GM23338 (cell line): ENCODE data around the gene NCKAP5. TPM values are rescaled to one million over a fixed set of nuclear protein-coding genes. Genes with fewer than 3 reads are reported as not detected.

Source experiments
- ATAC-seq: fragments of 200-7000 bp; cut with Tn5 transposase; 3 replicates; pipeline ENCODE4 v1.9.1; 2020
- DNase-seq: peaks from one replicate; pipeline ENCODE4 v3.0.0-alpha.2; 2015; ENCODE audit warnings: low spot score
- H2AFZ ChIP-seq: fragments of 200-600 bp; sonication (generic); 2 replicates; pipeline ENCODE4 v1.8.0; 2016; ENCODE audit warnings: antibody characterized with exemption, mild to moderate bottlenecking, moderate library complexity
- H3F3A ChIP-seq: fragments of 200-600 bp; sonication (generic); replicated peaks from 2 replicates; pipeline ENCODE4 v1.8.0; 2017; ENCODE audit warnings: antibody characterized with exemption, mixed run types, low read depth
- H3K27ac ChIP-seq: fragments of 200-600 bp; sonication (generic); 2 replicates; pipeline ENCODE4 v1.6.1; 2016; ENCODE audit warnings: low read depth
- H3K27me3 ChIP-seq: fragments of 200-600 bp; sonication (generic); 2 replicates; pipeline ENCODE4 v1.8.0; 2016; ENCODE audit warnings: mild to moderate bottlenecking, mixed run types, moderate library complexity; ENCODE audit not compliant: insufficient read depth
- H3K36me3 ChIP-seq: fragments of 200-600 bp; sonication (generic); 2 replicates; pipeline ENCODE4 v1.8.0; 2016; ENCODE audit warnings: mild to moderate bottlenecking; ENCODE audit not compliant: insufficient read depth
- H3K4me1 ChIP-seq: fragments of 200-600 bp; sonication (generic); 2 replicates; pipeline ENCODE4 v1.8.0; 2016; ENCODE audit warnings: mild to moderate bottlenecking, moderate library complexity; ENCODE audit not compliant: insufficient read depth
- H3K4me2 ChIP-seq: fragments of 200-600 bp; sonication (generic); 2 replicates; pipeline ENCODE4 v1.7.1; 2017; ENCODE audit warnings: mixed run types
- H3K4me3 ChIP-seq: fragments of 200-600 bp; sonication (generic); 2 replicates; pipeline ENCODE4 v1.6.1; 2016; ENCODE audit warnings: mixed run types
- H3K79me2 ChIP-seq: fragments of 200-600 bp; sonication (generic); replicated peaks from 2 replicates; pipeline ENCODE4 v1.8.0; 2017; ENCODE audit warnings: mild to moderate bottlenecking; ENCODE audit not compliant: insufficient read depth
- H3K9me2 ChIP-seq: fragments of 200-600 bp; sonication (generic); 2 replicates; pipeline ENCODE4 v1.8.0; 2017; ENCODE audit not compliant: insufficient read depth
- H4K20me1 ChIP-seq: fragments of 200-600 bp; sonication (generic); replicated peaks from 2 replicates; pipeline ENCODE4 v1.8.0; 2017; ENCODE audit warnings: mild to moderate bottlenecking; ENCODE audit not compliant: insufficient read depth
- H3K27ac Mint-ChIP-seq: 2 replicates; pipeline ENCODE4 v1.8.0; 2020; ENCODE audit warnings: inconsistent platforms, mild to moderate bottlenecking, moderate library complexity, mixed read lengths
- H3K27me3 Mint-ChIP-seq: 3 replicates; pipeline ENCODE4 v1.8.0; 2022; ENCODE audit warnings: low read depth, mild to moderate bottlenecking, moderate library complexity, mixed read lengths, inconsistent platforms; ENCODE audit not compliant: insufficient read depth, poor library complexity
- H3K36me3 Mint-ChIP-seq: 3 replicates; pipeline ENCODE4 v1.8.0; 2021; ENCODE audit warnings: low read depth, mild to moderate bottlenecking, inconsistent platforms, moderate library complexity, mixed read lengths
- H3K4me1 Mint-ChIP-seq: 3 replicates; pipeline ENCODE4 v1.8.0; 2020; ENCODE audit warnings: mild to moderate bottlenecking, inconsistent platforms, mixed read lengths
- H3K4me3 Mint-ChIP-seq: 3 replicates; pipeline ENCODE4 v1.8.0; 2021; ENCODE audit warnings: moderate library complexity, mild to moderate bottlenecking, inconsistent platforms, mixed read lengths
- H3K9me3 Mint-ChIP-seq: 3 replicates; pipeline ENCODE4 v1.8.0; 2020; ENCODE audit warnings: moderate library complexity, mild to moderate bottlenecking, inconsistent platforms, mixed read lengths
- CREB1 ChIP-seq: fragments of 250-450 bp; sonication (Bioruptor Pico); IDR thresholded peaks from 2 replicates; pipeline ENCODE4 v1.5.0; 2020; ENCODE audit warnings: low read depth, mild to moderate bottlenecking, moderate library complexity
- EZH2 ChIP-seq: fragments of 200-600 bp; sonication (generic); IDR thresholded peaks from one replicate; pipeline ENCODE4 v1.8.0; 2017; ENCODE audit warnings: antibody characterized with exemption, mild to moderate bottlenecking, low read depth; ENCODE audit not compliant: unreplicated experiment
- EZH2phosphoT487 ChIP-seq: fragments of 200-600 bp; sonication (generic); IDR thresholded peaks from one replicate; pipeline ENCODE4 v1.8.1; 2018; ENCODE audit warnings: antibody characterized with exemption; ENCODE audit not compliant: unreplicated experiment
- JUNB ChIP-seq: IDR thresholded peaks from one replicate; pipeline ENCODE4 v1.6.1; 2016; ENCODE audit warnings: antibody characterized with exemption; ENCODE audit not compliant: unreplicated experiment
- NANOG ChIP-seq: IDR thresholded peaks from 2 replicates; pipeline ENCODE4 v1.6.1; 2016; ENCODE audit warnings: antibody characterized with exemption, borderline replicate concordance
- POLR2AphosphoS5 ChIP-seq: IDR thresholded peaks from 2 replicates; pipeline ENCODE4 v1.6.1; 2016; ENCODE audit warnings: antibody characterized with exemption, low read depth
- STAT1 ChIP-seq: IDR thresholded peaks from one replicate; pipeline ENCODE4 v1.6.1; 2016; ENCODE audit warnings: antibody characterized with exemption; ENCODE audit not compliant: unreplicated experiment
- ZNF114 ChIP-seq: fragments of 250-450 bp; sonication (Bioruptor Pico); IDR thresholded peaks from 2 replicates; pipeline ENCODE4 v1.5.0; 2020; ENCODE audit warnings: mild to moderate bottlenecking, moderate library complexity
- ZNF331 ChIP-seq: fragments of 250-450 bp; sonication (Bioruptor Pico); IDR thresholded peaks from 2 replicates; pipeline ENCODE4 v1.5.0; 2020; ENCODE audit warnings: low read depth, mild to moderate bottlenecking, moderate library complexity
- polyA plus RNA-seq: library from polyadenylated mRNA; unstranded; fragments of >200 nt; fragmentation: Nextera tagmentation; extraction: Ambion mirVana; gene quantifications from 2 replicates; pipeline ENCODE4 v1.2.1, GENCODE V29; 2016
- total RNA-seq: library from RNA; depleted of rRNA; stranded (reverse); fragments of >200 nt; shearing (Covaris generic); gene quantifications from 2 replicates; pipeline ENCODE4 v1.2.3, GENCODE V29; 2014
- TF ChIP-seq, protein P1 (sequence below): IDR thresholded peaks from one replicate; pipeline ENCODE4 v1.6.1; 2018; ENCODE audit warnings: antibody characterized with exemption; ENCODE audit not compliant: unreplicated experiment
- TF ChIP-seq, protein P2 (sequence below), 2 experiments: fragments of 200-600 bp in 1 of 2; sonication (generic) in 1 of 2; conservative IDR thresholded peaks; 2 replicates each; pipeline versions ENCODE4 v1.5.1 to v1.6.1; 2016 to 2017; ENCODE audit warnings: antibody characterized with exemption in 2 of 2, low read depth in 2 of 2, mild to moderate bottlenecking in 2 of 2, moderate library complexity in 1 of 2
- TF ChIP-seq, protein P3 (sequence below): fragments of 250-450 bp; sonication (Bioruptor Pico); IDR thresholded peaks from 2 replicates; pipeline ENCODE4 v1.5.0; 2020; ENCODE audit warnings: mild to moderate bottlenecking, moderate library complexity
- TF ChIP-seq, protein P4 (sequence below): IDR thresholded peaks from 2 replicates; pipeline ENCODE4 v1.6.1; 2016; ENCODE audit warnings: antibody characterized with exemption

NCKAP5 gene
- total and polyA plus RNA-seq, 2 experiments from 2014 or later = 0.34 to 0.73 TPM

DNA sequence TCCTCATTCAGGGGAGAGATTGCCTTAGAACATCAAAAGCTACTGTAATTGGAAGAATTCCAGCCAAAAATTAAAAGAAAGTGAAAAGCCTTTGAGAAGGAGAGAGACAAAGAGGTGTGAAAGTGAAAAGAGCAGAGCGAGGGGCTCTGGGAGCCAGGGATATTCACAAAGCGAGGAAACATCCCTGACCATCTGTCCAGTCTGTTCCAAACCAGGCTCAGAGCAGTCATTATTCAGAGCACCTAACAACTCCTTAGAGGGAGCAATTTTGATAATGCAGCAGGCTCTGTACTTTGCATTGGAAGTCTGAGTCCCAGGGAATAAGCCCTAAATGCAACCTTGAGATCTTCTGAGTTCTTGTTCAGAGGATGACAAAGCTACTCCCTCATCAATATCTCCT is 779.2 kb downstream of the NCKAP5 start:
- DNase-seq = no peak
- no peaks in the 10 kb centered on the region for H3K27me3 ChIP-seq
- no peaks in the 10 kb centered on the region for H3K4me1 ChIP-seq
- H3K27me3 Mint-ChIP-seq = peaks cover 5% of the 10 kb centered on the region
- TF ChIP-seq STAT1 (no peak), EZH2 (no peak), ZNF331 (no peak), CREB1 (no peak), POLR2AphosphoS5 (no peak), ZNF114 (CRISPR knock-in tag) (no peak), NANOG (no peak), EZH2phosphoT487 (no peak), JUNB (no peak)
- TF ChIP-seq, protein P1, sequence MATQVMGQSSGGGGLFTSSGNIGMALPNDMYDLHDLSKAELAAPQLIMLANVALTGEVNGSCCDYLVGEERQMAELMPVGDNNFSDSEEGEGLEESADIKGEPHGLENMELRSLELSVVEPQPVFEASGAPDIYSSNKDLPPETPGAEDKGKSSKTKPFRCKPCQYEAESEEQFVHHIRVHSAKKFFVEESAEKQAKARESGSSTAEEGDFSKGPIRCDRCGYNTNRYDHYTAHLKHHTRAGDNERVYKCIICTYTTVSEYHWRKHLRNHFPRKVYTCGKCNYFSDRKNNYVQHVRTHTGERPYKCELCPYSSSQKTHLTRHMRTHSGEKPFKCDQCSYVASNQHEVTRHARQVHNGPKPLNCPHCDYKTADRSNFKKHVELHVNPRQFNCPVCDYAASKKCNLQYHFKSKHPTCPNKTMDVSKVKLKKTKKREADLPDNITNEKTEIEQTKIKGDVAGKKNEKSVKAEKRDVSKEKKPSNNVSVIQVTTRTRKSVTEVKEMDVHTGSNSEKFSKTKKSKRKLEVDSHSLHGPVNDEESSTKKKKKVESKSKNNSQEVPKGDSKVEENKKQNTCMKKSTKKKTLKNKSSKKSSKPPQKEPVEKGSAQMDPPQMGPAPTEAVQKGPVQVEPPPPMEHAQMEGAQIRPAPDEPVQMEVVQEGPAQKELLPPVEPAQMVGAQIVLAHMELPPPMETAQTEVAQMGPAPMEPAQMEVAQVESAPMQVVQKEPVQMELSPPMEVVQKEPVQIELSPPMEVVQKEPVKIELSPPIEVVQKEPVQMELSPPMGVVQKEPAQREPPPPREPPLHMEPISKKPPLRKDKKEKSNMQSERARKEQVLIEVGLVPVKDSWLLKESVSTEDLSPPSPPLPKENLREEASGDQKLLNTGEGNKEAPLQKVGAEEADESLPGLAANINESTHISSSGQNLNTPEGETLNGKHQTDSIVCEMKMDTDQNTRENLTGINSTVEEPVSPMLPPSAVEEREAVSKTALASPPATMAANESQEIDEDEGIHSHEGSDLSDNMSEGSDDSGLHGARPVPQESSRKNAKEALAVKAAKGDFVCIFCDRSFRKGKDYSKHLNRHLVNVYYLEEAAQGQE = no peak
- TF ChIP-seq, protein P2, sequence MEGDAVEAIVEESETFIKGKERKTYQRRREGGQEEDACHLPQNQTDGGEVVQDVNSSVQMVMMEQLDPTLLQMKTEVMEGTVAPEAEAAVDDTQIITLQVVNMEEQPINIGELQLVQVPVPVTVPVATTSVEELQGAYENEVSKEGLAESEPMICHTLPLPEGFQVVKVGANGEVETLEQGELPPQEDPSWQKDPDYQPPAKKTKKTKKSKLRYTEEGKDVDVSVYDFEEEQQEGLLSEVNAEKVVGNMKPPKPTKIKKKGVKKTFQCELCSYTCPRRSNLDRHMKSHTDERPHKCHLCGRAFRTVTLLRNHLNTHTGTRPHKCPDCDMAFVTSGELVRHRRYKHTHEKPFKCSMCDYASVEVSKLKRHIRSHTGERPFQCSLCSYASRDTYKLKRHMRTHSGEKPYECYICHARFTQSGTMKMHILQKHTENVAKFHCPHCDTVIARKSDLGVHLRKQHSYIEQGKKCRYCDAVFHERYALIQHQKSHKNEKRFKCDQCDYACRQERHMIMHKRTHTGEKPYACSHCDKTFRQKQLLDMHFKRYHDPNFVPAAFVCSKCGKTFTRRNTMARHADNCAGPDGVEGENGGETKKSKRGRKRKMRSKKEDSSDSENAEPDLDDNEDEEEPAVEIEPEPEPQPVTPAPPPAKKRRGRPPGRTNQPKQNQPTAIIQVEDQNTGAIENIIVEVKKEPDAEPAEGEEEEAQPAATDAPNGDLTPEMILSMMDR (conservative IDR thresholded peaks at IDR 0.05; ENCODE audit: low read depth in 2 of 2) = no peak
- TF ChIP-seq, protein P3, sequence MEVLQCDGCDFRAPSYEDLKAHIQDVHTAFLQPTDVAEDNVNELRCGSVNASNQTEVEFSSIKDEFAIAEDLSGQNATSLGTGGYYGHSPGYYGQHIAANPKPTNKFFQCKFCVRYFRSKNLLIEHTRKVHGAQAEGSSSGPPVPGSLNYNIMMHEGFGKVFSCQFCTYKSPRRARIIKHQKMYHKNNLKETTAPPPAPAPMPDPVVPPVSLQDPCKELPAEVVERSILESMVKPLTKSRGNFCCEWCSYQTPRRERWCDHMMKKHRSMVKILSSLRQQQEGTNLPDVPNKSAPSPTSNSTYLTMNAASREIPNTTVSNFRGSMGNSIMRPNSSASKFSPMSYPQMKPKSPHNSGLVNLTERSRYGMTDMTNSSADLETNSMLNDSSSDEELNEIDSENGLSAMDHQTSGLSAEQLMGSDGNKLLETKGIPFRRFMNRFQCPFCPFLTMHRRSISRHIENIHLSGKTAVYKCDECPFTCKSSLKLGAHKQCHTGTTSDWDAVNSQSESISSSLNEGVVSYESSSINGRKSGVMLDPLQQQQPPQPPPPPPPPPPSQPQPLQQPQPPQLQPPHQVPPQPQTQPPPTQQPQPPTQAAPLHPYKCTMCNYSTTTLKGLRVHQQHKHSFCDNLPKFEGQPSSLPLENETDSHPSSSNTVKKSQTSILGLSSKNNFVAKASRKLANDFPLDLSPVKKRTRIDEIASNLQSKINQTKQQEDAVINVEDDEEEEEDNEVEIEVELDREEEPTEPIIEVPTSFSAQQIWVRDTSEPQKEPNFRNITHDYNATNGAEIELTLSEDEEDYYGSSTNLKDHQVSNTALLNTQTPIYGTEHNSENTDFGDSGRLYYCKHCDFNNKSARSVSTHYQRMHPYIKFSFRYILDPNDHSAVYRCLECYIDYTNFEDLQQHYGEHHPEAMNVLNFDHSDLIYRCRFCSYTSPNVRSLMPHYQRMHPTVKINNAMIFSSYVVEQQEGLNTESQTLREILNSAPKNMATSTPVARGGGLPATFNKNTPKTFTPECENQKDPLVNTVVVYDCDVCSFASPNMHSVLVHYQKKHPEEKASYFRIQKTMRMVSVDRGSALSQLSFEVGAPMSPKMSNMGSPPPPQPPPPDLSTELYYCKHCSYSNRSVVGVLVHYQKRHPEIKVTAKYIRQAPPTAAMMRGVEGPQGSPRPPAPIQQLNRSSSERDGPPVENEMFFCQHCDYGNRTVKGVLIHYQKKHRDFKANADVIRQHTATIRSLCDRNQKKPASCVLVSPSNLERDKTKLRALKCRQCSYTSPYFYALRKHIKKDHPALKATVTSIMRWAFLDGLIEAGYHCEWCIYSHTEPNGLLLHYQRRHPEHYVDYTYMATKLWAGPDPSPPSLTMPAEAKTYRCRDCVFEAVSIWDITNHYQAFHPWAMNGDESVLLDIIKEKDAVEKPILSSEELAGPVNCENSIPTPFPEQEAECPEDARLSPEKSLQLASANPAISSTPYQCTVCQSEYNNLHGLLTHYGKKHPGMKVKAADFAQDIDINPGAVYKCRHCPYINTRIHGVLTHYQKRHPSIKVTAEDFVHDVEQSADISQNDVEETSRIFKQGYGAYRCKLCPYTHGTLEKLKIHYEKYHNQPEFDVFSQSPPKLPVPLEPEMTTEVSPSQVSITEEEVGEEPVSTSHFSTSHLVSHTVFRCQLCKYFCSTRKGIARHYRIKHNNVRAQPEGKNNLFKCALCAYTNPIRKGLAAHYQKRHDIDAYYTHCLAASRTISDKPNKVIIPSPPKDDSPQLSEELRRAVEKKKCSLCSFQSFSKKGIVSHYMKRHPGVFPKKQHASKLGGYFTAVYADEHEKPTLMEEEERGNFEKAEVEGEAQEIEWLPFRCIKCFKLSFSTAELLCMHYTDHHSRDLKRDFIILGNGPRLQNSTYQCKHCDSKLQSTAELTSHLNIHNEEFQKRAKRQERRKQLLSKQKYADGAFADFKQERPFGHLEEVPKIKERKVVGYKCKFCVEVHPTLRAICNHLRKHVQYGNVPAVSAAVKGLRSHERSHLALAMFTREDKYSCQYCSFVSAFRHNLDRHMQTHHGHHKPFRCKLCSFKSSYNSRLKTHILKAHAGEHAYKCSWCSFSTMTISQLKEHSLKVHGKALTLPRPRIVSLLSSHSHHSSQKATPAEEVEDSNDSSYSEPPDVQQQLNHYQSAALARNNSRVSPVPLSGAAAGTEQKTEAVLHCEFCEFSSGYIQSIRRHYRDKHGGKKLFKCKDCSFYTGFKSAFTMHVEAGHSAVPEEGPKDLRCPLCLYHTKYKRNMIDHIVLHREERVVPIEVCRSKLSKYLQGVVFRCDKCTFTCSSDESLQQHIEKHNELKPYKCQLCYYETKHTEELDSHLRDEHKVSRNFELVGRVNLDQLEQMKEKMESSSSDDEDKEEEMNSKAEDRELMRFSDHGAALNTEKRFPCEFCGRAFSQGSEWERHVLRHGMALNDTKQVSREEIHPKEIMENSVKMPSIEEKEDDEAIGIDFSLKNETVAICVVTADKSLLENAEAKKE (CRISPR knock-in tag) = no peak
- TF ChIP-seq, protein P4, sequence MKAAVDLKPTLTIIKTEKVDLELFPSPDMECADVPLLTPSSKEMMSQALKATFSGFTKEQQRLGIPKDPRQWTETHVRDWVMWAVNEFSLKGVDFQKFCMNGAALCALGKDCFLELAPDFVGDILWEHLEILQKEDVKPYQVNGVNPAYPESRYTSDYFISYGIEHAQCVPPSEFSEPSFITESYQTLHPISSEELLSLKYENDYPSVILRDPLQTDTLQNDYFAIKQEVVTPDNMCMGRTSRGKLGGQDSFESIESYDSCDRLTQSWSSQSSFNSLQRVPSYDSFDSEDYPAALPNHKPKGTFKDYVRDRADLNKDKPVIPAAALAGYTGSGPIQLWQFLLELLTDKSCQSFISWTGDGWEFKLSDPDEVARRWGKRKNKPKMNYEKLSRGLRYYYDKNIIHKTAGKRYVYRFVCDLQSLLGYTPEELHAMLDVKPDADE = no peak
- H2AFZ ChIP-seq = no peak overlapping the region
- H3K79me2 ChIP-seq = no peaks in the 10 kb centered on the region
- no peaks in the 10 kb centered on the region for H3K36me3 Mint-ChIP-seq
- H3K36me3 ChIP-seq = no peaks in the 10 kb centered on the region
- no peak overlapping the region for H3K4me3 Mint-ChIP-seq
- H3K27ac ChIP-seq = no peak overlapping the region
- no peaks in the 10 kb centered on the region for H3K4me1 Mint-ChIP-seq
- H3K4me3 ChIP-seq = no peak overlapping the region
- no peaks in the 10 kb centered on the region for H3K9me2 ChIP-seq
- ATAC-seq = no peak
- no peaks in the 10 kb centered on the region for H3F3A ChIP-seq
- no peak overlapping the region for H3K4me2 ChIP-seq
- H4K20me1 ChIP-seq = no peaks in the 10 kb centered on the region
- no peak overlapping the region for H3K27ac Mint-ChIP-seq
- H3K9me3 Mint-ChIP-seq = no peaks in the 10 kb centered on the region
